Brain pericyte (primary cell): Measurements from ENCODE around the gene IQSEC1.

Experiments used
- DNase-seq: peaks from one replicate; pipeline ENCODE4 v3.0.0-alpha.2; 2012; ENCODE audit warnings: low read depth, low spot score

IQSEC1 gene

DNA sequence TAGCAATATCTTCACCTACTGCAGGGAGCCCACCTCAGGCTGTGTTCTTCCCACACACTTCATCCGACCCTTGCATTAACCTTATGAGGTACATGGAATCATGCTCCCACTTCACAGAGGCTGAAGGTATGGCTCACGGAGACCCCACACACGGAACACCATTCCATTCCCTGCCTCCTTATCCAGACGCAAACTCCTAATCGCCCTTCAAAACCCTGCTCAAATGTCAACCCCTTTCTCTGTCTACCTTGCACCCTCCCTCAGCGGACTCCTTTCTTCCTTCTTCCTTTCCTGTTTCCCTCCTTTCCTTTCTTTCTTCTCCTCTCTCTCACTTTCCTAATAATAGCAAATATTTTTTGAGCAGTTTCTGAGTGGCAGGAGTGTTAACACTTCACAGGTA, 23.8 kb downstream of the IQSEC1 start:
- DNase-seq: no peak

GRCh38 chr3:13047296-13048165, 25.7 kb downstream of the IQSEC1 start:
- DNase-seq: no peak

GRCh38 chr3:13046569-13047274, 26.5 kb downstream of the IQSEC1 start:
- DNase-seq: no peak

GRCh38 chr3:13045904-13046568, 27.2 kb downstream of the IQSEC1 start:
- no peak for DNase-seq

GRCh38 chr3:13045241-13045903, 27.9 kb downstream of the IQSEC1 start:
- DNase-seq: no peak

GRCh38 chr3:13044496-13045240, 28.6 kb downstream of the IQSEC1 start:
- no peak for DNase-seq

GRCh38 chr3:13043656-13044055, 29.6 kb downstream of the IQSEC1 start:
- DNase-seq: no peak

DNA sequence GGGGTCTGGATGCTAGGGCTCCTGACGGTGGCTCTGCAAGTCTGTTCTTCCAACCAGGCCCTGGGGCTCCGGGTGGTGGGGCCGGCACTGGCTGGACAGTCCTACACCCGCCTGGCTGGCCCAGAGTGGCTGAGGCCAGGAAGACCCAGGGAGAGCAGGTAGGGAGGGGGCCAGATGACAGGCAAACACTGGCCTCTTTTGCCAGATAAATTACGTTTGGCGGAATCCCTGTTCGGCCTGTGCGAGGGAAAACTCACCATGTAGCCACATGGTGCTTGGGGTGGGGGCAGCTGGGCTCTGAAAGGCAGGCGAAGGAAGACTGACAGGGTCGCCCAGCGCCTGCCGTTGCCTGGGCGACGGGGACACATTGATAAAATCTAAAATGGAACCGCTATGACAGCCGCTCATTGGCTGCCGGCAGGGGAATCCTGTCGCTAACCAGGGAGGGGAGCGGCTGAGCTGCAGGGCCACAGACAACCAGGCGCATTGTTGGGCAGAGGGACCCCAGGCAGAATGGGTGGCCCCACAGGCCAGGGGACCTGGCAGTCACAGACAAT, 30.4 kb downstream of the IQSEC1 start:
- DNase-seq: no peak

GRCh38 chr3:13042127-13042701, 31.0 kb downstream of the IQSEC1 start:
- no peak for DNase-seq

DNA sequence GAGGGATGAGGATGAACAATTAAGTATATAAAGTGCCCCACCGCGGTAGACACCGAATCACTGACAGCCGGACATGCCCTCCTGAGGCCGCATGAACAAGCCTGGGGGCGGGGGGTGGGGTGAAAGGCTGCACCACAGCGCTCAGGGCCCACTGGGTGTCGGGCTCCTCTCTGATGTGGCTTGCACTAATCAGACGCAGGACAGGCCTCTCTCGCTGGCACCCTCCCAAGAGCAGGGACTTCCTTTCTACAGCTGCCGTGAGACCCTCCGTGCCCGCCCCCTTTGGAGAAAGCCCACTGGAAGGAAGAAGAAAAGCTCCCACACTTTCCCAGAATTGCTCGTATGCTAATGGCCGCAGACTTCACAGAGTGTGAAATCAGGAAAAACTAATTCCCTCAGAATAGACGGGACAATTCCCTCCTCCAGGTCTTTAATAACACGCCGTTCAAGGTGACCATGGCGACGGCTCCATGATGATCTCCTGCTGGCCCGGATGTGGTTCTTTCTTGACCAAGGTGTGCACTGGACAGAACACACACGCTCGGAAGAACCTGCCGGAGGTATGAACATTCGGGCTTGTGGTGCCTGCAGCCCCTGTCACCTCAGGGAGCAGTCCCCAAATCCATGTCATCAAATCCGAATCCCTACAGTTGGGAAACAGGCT, 32.0 kb downstream of the IQSEC1 start:
- no peak for DNase-seq

GRCh38 chr3:13040361-13041074, 32.7 kb downstream of the IQSEC1 start:
- no peak for DNase-seq

DNA sequence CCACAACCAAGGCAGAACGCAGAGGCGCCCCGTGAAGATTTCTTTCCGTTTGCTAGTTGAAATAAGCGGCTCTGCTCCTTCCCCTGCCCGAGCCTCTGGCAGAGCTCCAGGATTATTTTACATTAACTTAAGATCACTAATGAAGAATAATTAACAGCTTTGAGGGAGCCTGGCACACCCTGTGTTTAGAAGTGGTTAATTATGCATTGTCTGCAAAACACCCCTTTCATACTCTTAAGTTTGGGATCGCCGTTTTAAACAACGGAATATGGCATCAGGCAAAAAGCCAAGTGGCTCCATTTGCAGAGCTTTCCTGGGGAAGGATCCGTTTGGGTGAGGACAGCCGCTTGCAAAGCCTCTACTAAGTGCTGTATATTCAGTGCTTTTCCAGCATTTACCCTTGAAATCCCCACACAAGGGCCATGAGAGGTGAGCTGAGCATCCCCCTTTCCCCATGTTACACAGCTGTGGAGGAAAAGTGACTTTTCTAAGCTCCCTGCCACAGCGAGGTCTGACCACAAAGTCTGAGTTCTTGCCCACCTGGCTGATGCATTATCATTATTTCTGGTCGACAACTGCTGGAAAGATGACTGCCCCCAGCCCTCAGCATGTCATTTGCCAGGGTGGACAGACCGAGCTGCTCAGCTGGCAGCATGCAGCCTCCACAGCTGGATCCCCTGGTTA, 33.9 kb downstream of the IQSEC1 start:
- DNase-seq: no peak

DNA sequence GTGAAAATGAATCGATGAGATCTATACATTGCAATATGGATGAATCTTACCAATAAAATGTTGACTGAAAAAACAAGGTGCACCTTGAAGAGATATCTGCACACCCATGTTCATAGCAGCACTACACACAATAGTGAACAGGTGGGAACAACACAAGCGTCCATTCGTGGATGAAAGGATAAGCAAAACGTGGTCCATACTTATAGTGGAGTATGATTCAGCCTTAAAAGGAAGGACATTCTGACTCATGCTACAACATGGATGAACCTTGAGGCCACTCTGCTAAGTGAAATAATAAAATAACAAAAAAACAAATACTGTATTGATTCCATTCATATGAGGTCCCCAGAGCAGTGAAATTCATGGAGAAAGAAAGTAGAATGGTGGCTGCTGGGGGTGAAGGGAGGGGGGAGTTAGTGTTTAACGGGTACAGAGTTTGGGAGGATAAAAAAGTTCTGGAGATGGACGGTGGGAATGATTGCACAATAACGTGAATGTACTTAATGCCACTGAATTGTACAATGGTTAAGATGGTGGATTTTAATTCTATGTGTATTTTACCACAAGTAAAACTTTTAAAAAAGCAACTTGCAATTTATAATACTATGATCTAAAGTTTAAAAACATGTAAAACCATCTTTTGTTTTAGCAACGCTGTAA, 35.6 kb downstream of the IQSEC1 start:
- no peak for DNase-seq

DNA sequence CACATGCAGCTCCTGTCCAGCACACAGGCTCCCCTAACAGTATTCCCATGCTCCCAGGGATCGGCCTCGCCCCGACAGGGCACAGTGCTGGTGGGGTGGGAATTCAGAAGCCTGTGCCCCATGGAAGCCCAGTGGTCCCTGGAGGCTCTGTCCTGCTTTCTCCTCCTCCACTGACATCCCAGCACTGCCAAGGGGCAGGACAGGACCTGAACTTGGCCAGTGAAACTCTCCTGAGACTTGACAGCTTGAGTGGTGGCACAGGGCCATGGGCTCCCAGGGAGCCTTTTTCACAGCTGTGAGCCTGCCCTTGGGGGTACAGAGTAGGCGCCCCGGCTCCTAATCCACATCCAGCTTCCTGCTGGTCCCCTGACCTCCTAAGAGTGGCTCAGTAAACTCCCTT, 38.4 kb downstream of the IQSEC1 start:
- DNase-seq: no peak

DNA sequence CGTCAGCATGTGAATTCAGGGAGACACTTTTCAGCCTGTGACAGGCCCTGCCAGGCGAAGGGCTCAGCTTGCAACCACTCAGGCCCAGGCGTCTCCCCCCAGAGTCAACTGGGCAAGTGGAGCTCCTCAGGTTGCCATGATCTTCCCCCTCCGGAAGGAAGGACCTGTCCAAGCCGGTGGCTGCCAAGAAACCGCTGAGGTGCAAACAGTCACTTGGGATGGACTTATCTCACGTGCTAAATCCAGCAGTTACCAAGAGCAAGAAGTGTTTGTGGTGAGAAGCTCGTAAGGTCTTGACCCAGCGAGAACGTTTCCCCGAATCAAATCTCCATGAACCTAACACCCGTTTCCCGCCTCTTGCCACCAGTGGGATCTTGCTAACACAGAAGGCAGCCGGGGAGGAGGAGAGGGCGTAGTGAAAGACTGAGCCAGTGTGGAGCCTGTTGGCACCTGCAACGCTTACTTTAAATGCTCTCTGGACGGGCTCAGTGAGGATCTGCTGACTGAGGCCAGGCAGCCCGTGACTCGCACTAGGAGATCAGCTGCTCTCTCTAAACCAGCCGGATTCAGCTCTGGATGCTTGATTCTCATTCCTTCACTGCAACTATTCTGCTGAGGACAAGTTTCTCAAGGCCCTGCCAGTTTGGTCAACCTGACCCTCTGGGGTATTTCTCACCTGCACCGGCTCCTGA, 39.0 kb downstream of the IQSEC1 start:
- DNase-seq: no peak

DNA sequence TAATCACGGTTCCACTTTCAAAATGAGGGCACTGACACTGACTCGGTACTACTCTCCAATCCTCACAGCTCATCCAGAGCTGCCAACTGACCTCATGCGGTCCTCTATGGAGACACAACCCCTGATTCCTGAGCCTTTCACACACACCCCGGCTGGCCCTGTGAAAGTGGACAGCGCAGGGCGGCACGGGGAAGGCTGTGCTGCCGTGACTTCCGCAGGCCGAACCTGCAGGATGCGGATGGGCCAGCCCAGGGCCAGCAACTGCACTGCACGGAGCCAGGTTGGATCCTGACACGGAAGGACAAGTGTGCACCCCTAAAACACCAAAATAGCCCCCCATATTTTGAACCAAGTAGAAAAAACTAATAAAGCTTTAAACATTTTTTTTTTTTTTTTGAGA, 41.0 kb downstream of the IQSEC1 start:
- no peak for DNase-seq

- no peak for DNase-seq
Observed at GRCh38 chr3:13031621-13032020, 41.6 kb downstream of the IQSEC1 start.

DNA sequence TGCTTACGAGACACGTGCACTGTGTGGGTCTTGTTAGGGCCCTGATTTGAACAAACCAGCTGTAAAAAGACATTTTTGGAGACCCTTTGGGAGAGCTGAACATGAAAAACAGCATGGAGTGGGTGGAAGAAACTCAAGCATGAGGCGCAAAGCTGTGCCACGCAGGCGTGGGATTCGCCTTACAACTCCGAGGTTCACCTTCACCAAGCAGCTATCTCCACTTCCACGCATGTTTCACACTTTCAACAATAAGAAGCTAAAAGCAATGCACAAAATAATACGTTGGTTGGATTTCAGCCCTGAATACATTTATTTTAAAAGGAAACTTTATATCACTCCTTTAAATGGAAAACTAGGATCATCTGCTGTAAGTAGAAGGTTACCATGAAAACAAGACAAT, 42.5 kb downstream of the IQSEC1 start:
- DNase-seq: no peak
